ENCODE results near the gene UFD1. TPM values are rescaled to one million over a fixed set of nuclear protein-coding genes. Genes with fewer than 3 reads are reported as not detected.

Gene UFD1
- total and polyA plus RNA-seq, 9 of the 15 experiments (the other 6 are each of a cell fraction or from before 2014, with no cell fraction given), result 238 to 645 (median 363) TPM

- Histone ChIP-seq H3K27me3 (ENCODE audit: control insufficient read depth in 2 of 2, insufficient read depth in 2 of 2, low read length in 2 of 2) (no peaks in the 10 kb centered on the region), H3K9me3 (replicated peaks; ENCODE audit: control insufficient read depth, insufficient read depth, low read depth, low read length) (no peaks in the 10 kb centered on the region), H3K4me1 (replicated peaks in 1 of 2; ENCODE audit: control insufficient read depth in 2 of 2, insufficient read depth in 2 of 2, low read length in 2 of 2) (peaks cover 17 to 39% of the 10 kb centered on the region in 2 experiments), H3K27ac (ENCODE audit: extremely low read depth, low read depth, low read length) (peak within 1 kb of the TSS; percentile 87), H2AFZ (ENCODE audit: low read depth, low read length) (peak within 1 kb of the TSS; percentile 99), H4K20me1 (replicated peaks; ENCODE audit: control insufficient read depth, insufficient read depth, low read length) (peaks cover 21% of the 10 kb centered on the region), H3K9ac (ENCODE audit: insufficient read depth in 1 of 2, low read depth in 2 of 2, low read length in 2 of 2) (peak within 1 kb of the TSS; percentile 95 to 97), H3K4me2 (ENCODE audit: insufficient read depth, low read length) (peak within 1 kb of the TSS; percentile 100), H3K79me2 (ENCODE audit: control insufficient read depth, insufficient read depth, low read length) (peaks cover 72% of the 10 kb centered on the region), H3K4me3 (peak within 1 kb of the TSS; percentile 68), H3K9me1 (ENCODE audit: control insufficient read depth, insufficient read depth, low read length) (no peaks in the 10 kb centered on the region), H3K36me3 (ENCODE audit: control insufficient read depth, insufficient read depth, low read length) (peaks cover 59% of the 10 kb centered on the region)
- no TSS peak for BruUV-seq (replicated peaks)
- FAIRE-seq (no peak), DNase-seq (ENCODE audit: extremely low read depth in 1 of 4, low spot score in 3 of 4) (peak; percentile 92 to 98 (median 96)), ATAC-seq (peak; percentile 70)
- in situ Hi-C loops (cut with MboI) (no loop called here), intact Hi-C loops (cut with micrococcal nuclease) (loop anchor here (1.0 to 5.0 kb wide), 5 partner anchors 15 to 309 kb away; partner anchors contain the start of genes C22orf39, CDC45, DGCR2 and SLC25A1)
- POLR2A ChIA-PET, result interaction anchor here (0.6 to 11.9 kb wide), 35 partner anchors 9 to 1376 kb away, joined by 3 to 284 read pairs (median 4); partner anchors contain the start of genes C22orf39, CDC45, SLC25A1 and UFD1
- WGBS (ENCODE audit: insufficient coverage, low coverage, missing lambda C conversion rate), result under 1% methylated on average over 66 of the region's 66 CpGs
- CTCF ChIA-PET (ENCODE audit: low intra/inter-chr PET ratio), result interaction anchor here (0.6 to 1.7 kb wide), 2 partner anchors 47 to 300 kb away, joined by 3 to 5 read pairs; partner anchors contain the start of genes CDC45 and UFD1
- TF ChIP-seq ZFX (CRISPR knock-in tag; IDR thresholded peaks at IDR 0.05), result no peak
- TF ChIP-seq MGA (IDR thresholded peaks at IDR 0.05), result no peak
- TF ChIP-seq NONO (IDR thresholded peaks at IDR 0.05; ENCODE audit: low read depth in 2 of 2, low read length in 1 of 2), result no peak; a peak in 2 of 4 replicates
- no peak for TF ChIP-seq TCF7 (IDR thresholded peaks at IDR 0.05; ENCODE audit: borderline replicate concordance)
- TF ChIP-seq ZNF561 (CRISPR knock-in tag; conservative IDR thresholded peaks at IDR 0.05), result peak; percentile 25; the same call in 1 of the 2 replicates
- TF ChIP-seq NRF1 (conservative IDR thresholded peaks at IDR 0.05 in 1 of 2, IDR thresholded peaks at IDR 0.05 in 1 of 2), result no peak
- TF ChIP-seq SRSF1 (IDR thresholded peaks at IDR 0.05; ENCODE audit: low read depth, low read length), result no peak
- no peak for TF ChIP-seq U2AF2 (optimal IDR thresholded peaks at IDR 0.05; ENCODE audit: low read depth, low read length)
- no peak for TF ChIP-seq BRCA1 (IDR thresholded peaks at IDR 0.05)
- no peak for TF ChIP-seq BRCA1 (CRISPR knock-in tag; IDR thresholded peaks at IDR 0.05)
- TF ChIP-seq ZNF311 (CRISPR knock-in tag; IDR thresholded peaks at IDR 0.05), result peak; percentile 70; the same call in 1 of the 2 replicates
- no peak for TF ChIP-seq MIER1 (IDR thresholded peaks at IDR 0.05; ENCODE audit: low read depth)
These were observed 47.3 kb downstream of the UFD1 start, which contains the start of gene HIRA for GRCh38 chr22:19431649-19432132. HIRA (minus strand) TSS chr22:19431733; CDS start chr22:19431476, 257 bp downstream.
